Activated CD4-positive, alpha-beta T cell treated with anti-CD3 and anti-CD28 coated beads, Interleukin-2, amount 50 U/mL, for 1 hour (primary cell): Measurements from ENCODE around the gene C2CD4C.
"Not testable (repeated sequence)": the region's sequence is repeated elsewhere in the genome, so short reads cannot be mapped to it uniquely, and the experiment has no call there.

ENCODE experiments used
- DNase-seq: peaks from one replicate; pipeline ENCODE4 v3.0.0-alpha.2; 2020

C2CD4C gene

GRCh38 chr19:397941-398706 is 10.8 kb downstream of the C2CD4C start:
- no peak for DNase-seq

GRCh38 chr19:397321-397720 is 11.6 kb downstream of the C2CD4C start:
- no peak for DNase-seq

- DNase-seq, result no peak
Observed at GRCh38 chr19:395467-395866, 13.5 kb downstream of the C2CD4C start.

GRCh38 chr19:394857-395256 is 14.1 kb downstream of the C2CD4C start:
- not testable (repeated sequence) for DNase-seq

GRCh38 chr19:393560-393959 is 15.4 kb downstream of the C2CD4C start:
- DNase-seq, result not testable (repeated sequence)

- DNase-seq, result no peak
Observed at GRCh38 chr19:392375-392970, 16.5 kb downstream of the C2CD4C start.

GRCh38 chr19:391726-392374 is 17.1 kb downstream of the C2CD4C start:
- no peak for DNase-seq

- DNase-seq, result no peak
Observed at GRCh38 chr19:391207-391557, 17.8 kb downstream of the C2CD4C start.

GRCh38 chr19:390386-391206 is 18.4 kb downstream of the C2CD4C start:
- DNase-seq, result no peak

GRCh38 chr19:389935-390289 is 19.0 kb downstream of the C2CD4C start:
- DNase-seq, result no peak

- DNase-seq, result no peak
Observed at GRCh38 chr19:389255-389934, 19.6 kb downstream of the C2CD4C start.

GRCh38 chr19:388691-389090 is 20.3 kb downstream of the C2CD4C start:
- no peak for DNase-seq

GRCh38 chr19:387777-388176 is 21.2 kb downstream of the C2CD4C start:
- DNase-seq, result no peak

- DNase-seq, result not testable (repeated sequence)
Observed at GRCh38 chr19:386632-387301, 22.2 kb downstream of the C2CD4C start.

- not testable (repeated sequence) for DNase-seq
Observed at GRCh38 chr19:386189-386588, 22.8 kb downstream of the C2CD4C start.

GRCh38 chr19:384799-385169 is 24.2 kb downstream of the C2CD4C start:
- DNase-seq, result no peak

- no peak for DNase-seq
Observed at GRCh38 chr19:383922-384798, 24.8 kb downstream of the C2CD4C start.

- no peak for DNase-seq
Observed at GRCh38 chr19:383040-383439, 25.9 kb downstream of the C2CD4C start.

- not testable (repeated sequence) for DNase-seq
Observed at GRCh38 chr19:382578-382977, 26.4 kb downstream of the C2CD4C start.

GRCh38 chr19:381901-382300 is 27.0 kb downstream of the C2CD4C start:
- DNase-seq, result not testable (repeated sequence)

- not testable (repeated sequence) for DNase-seq
Observed at GRCh38 chr19:380618-381219, 28.2 kb downstream of the C2CD4C start.
